SK-N-SH treated with all-trans-retinoic acid at 6 μM for 48 hours (cell line): Measurements from ENCODE around the gene SLMAP.

ENCODE experiments used
- ARNTL ChIP-seq: fragments of 450-650 bp; formaldehyde crosslinking; IDR thresholded peaks from 2 replicates; pipeline ENCODE4 v1.5.0; 2020; ENCODE audit warnings: low read depth, mild to moderate bottlenecking, moderate library complexity, borderline replicate concordance
- CSDC2 ChIP-seq: fragments of 250-450 bp; sonication (Bioruptor Pico); IDR thresholded peaks from 2 replicates; pipeline ENCODE4 v1.5.0; 2020; ENCODE audit warnings: mild to moderate bottlenecking, moderate library complexity
- CSRNP3 ChIP-seq: fragments of 250-450 bp; sonication (Bioruptor Pico); IDR thresholded peaks from 2 replicates; pipeline ENCODE4 v1.5.1; 2021; ENCODE audit warnings: mild to moderate bottlenecking, moderate library complexity
- ESRRG ChIP-seq: fragments of 250-450 bp; sonication (Bioruptor Pico); IDR thresholded peaks from 2 replicates; pipeline ENCODE4 v1.6.1; 2021; ENCODE audit warnings: mild to moderate bottlenecking
- GLIS3 ChIP-seq: fragments of 250-450 bp; sonication (Bioruptor Pico); IDR thresholded peaks from 2 replicates; pipeline ENCODE4 v1.5.0; 2020; ENCODE audit warnings: mild to moderate bottlenecking, moderate library complexity
- OSR1 ChIP-seq: fragments of 250-450 bp; sonication (Bioruptor Pico); IDR thresholded peaks from 2 replicates; pipeline ENCODE4 v1.8.0; 2022; ENCODE audit warnings: moderate library complexity, mild to moderate bottlenecking, inconsistent platforms
- PATZ1 ChIP-seq: fragments of 250-450 bp; sonication (Bioruptor Pico); IDR thresholded peaks from 2 replicates; pipeline ENCODE4 v1.8.0; 2020; ENCODE audit warnings: mild to moderate bottlenecking, moderate library complexity, borderline replicate concordance
- PPARA ChIP-seq: fragments of 250-450 bp; sonication (Bioruptor Pico); IDR thresholded peaks from 2 replicates; pipeline ENCODE4 v1.5.0; 2020; ENCODE audit warnings: mild to moderate bottlenecking, borderline replicate concordance
- RARB ChIP-seq: fragments of 250-450 bp; sonication (Bioruptor Pico); IDR thresholded peaks from 2 replicates; pipeline ENCODE4 v1.8.0; 2021; ENCODE audit warnings: mild to moderate bottlenecking, moderate library complexity
- SNAI2 ChIP-seq: fragments of 250-450 bp; sonication (Bioruptor Pico); IDR thresholded peaks from 2 replicates; pipeline ENCODE4 v1.5.0; 2020; ENCODE audit warnings: mild to moderate bottlenecking, moderate library complexity
- TSHZ2 ChIP-seq: fragments of 250-450 bp; sonication (Bioruptor Pico); IDR thresholded peaks from 2 replicates; pipeline ENCODE4 v1.5.0; 2020; ENCODE audit warnings: mild to moderate bottlenecking, moderate library complexity
- ZFP3 ChIP-seq: fragments of 250-450 bp; sonication (Bioruptor Pico); IDR thresholded peaks from 2 replicates; pipeline ENCODE4 v1.5.0; 2020; ENCODE audit warnings: mild to moderate bottlenecking, moderate library complexity
- ZFP30 ChIP-seq: fragments of 450-650 bp; formaldehyde crosslinking; IDR thresholded peaks from 2 replicates; pipeline ENCODE4 v1.5.0; 2022; ENCODE audit warnings: mild to moderate bottlenecking, moderate library complexity
- ZNF70 ChIP-seq: fragments of 450-650 bp; formaldehyde crosslinking; IDR thresholded peaks from 2 replicates; pipeline ENCODE4 v1.5.0; 2020; ENCODE audit warnings: mild to moderate bottlenecking, moderate library complexity

- TF ChIP-seq ZFP30 (CRISPR knock-in tag) (no peak), ARNTL (CRISPR knock-in tag) (no peak), PATZ1 (no peak), PPARA (CRISPR knock-in tag) (no peak), CSRNP3 (CRISPR knock-in tag) (no peak), ZFP3 (CRISPR knock-in tag) (no peak), RARB (CRISPR knock-in tag) (no peak), GLIS3 (CRISPR knock-in tag) (no peak), ESRRG (CRISPR knock-in tag) (no peak), TSHZ2 (CRISPR knock-in tag) (no peak), SNAI2 (no peak), CSDC2 (CRISPR knock-in tag) (no peak), ZNF70 (CRISPR knock-in tag) (no peak), OSR1 (no peak)
These were observed 6.6 kb upstream of the SLMAP start for GRCh38 chr3:57749542-57749941.
